22Rv1 (cell line): ENCODE measurements around the gene CYTL1.

Source experiments
- H3K27ac ChIP-seq: fragments of 450-650 bp; 2 replicates; pipeline ENCODE4 v1.5.1; 2017
- CTCF ChIP-seq: fragments of 450-650 bp; IDR thresholded peaks from 2 replicates; pipeline ENCODE4 v1.5.1; 2017; ENCODE audit warnings: mild to moderate bottlenecking
- ZFX ChIP-seq: fragments of 450-650 bp; IDR thresholded peaks from 2 replicates; pipeline ENCODE4 v1.6.1; 2017; ENCODE audit warnings: antibody characterized with exemption, borderline replicate concordance

Gene CYTL1

GRCh38 chr4:5021546-5021945, 2.3 kb upstream of the CYTL1 start:
- no peak overlapping the region for H3K27ac ChIP-seq
- TF ChIP-seq ZFX: no peak
- no peak for TF ChIP-seq CTCF

- no peak for TF ChIP-seq ZFX
- no peak for TF ChIP-seq CTCF
- H3K27ac ChIP-seq: no peak overlapping the region
Observed at GRCh38 chr4:5020341-5020740, 1.1 kb upstream of the CYTL1 start.

- no peak for TF ChIP-seq ZFX
- H3K27ac ChIP-seq: no peak overlapping the region
Observed at GRCh38 chr4:5019796-5020195, 538 bp upstream of the CYTL1 start.

- H3K27ac ChIP-seq: no peak overlapping the region
- TF ChIP-seq ZFX (no peak), CTCF (no peak)
Observed at GRCh38 chr4:5018603-5019002, 655 bp downstream of the CYTL1 start.

- no peak for TF ChIP-seq CTCF
- no peak for TF ChIP-seq ZFX
- no peak overlapping the region for H3K27ac ChIP-seq
Observed at GRCh38 chr4:5018096-5018495, 1.2 kb downstream of the CYTL1 start.

GRCh38 chr4:5014007-5014682, 5.1 kb downstream of the CYTL1 start:
- H3K27ac ChIP-seq: no peak overlapping the region
- TF ChIP-seq CTCF (no peak), ZFX (no peak)

GRCh38 chr4:5012958-5013357, 6.3 kb downstream of the CYTL1 start:
- no peak for TF ChIP-seq CTCF
- no peak overlapping the region for H3K27ac ChIP-seq
